Panc1 (cell line): ENCODE results near the gene SMG6. TPM values are rescaled to one million over a fixed set of nuclear protein-coding genes. Genes with fewer than 3 reads are reported as not detected.

ENCODE experiments used
- ATAC-seq: fragments of 200-7000 bp; cut with Tn5 transposase; 2 replicates; pipeline ENCODE4 v1.9.1; 2020; ENCODE audit warnings: mild to moderate bottlenecking, moderate library complexity
- BruUV-seq: library from RNA; stranded (reverse); fragments of 400-500 nt; replicated peaks from 2 replicates; lab custom pipeline; 2021; lab: Mats Ljungman, UMichigan
- CTCF ChIA-PET: fragments of 300-600 bp; sonication (Branson Sonifier 250); formaldehyde crosslinking; loops from one replicate; lab custom pipeline; 2022; ENCODE audit warnings: antibody characterized with exemption; lab: Charles Lee
- POLR2A ChIA-PET: fragments of 300-600 bp; sonication (Branson Sonifier 250); formaldehyde crosslinking; loops from one replicate; lab custom pipeline; 2022; ENCODE audit warnings: antibody characterized with exemption; lab: Charles Lee
- DNase-seq: peaks from one replicate; pipeline ENCODE4 v3.0.0-alpha.2; 2010; ENCODE audit warnings: low read depth, low spot score
- H3K27ac ChIP-seq: 2 replicates; pipeline ENCODE4 v1.5.1; 2011; ENCODE audit warnings: mild to moderate bottlenecking, low read length, inconsistent platforms
- H3K27me3 ChIP-seq: fragments of 200-500 bp; sonication (Bioruptor generic); 2 replicates; pipeline ENCODE4 v1.6.0; 2014; ENCODE audit warnings: low read length, inconsistent platforms; ENCODE audit not compliant: control insufficient read depth, insufficient read depth
- H3K36me3 ChIP-seq: fragments of 200-500 bp; sonication (Bioruptor generic); 2 replicates; pipeline ENCODE4 v1.5.1; 2014; ENCODE audit warnings: inconsistent platforms, mild to moderate bottlenecking, low read length, moderate library complexity; ENCODE audit not compliant: control insufficient read depth, insufficient read depth
- H3K4me1 ChIP-seq: 2 replicates; pipeline ENCODE4 v1.5.1; 2011; ENCODE audit warnings: inconsistent platforms, mild to moderate bottlenecking, low read length, moderate library complexity; ENCODE audit not compliant: control insufficient read depth, insufficient read depth
- H3K4me3 ChIP-seq, 2 experiments: 2 replicates each; pipeline ENCODE4 v1.5.1; 2011 to 2012; ENCODE audit warnings: low read depth in 2 of 2, low read length in 2 of 2, mild to moderate bottlenecking in 2 of 2, inconsistent platforms in 1 of 2, moderate library complexity in 1 of 2
- H3K9me3 ChIP-seq: fragments of 200-500 bp; sonication (Bioruptor generic); 2 replicates; pipeline ENCODE4 v1.5.1; 2014; ENCODE audit warnings: low read depth, mild to moderate bottlenecking, inconsistent platforms, low read length, moderate library complexity; ENCODE audit not compliant: control insufficient read depth, insufficient read depth
- CTCF ChIP-seq: fragments of 450-650 bp; IDR thresholded peaks from 2 replicates; pipeline ENCODE4 v1.5.1; 2017; ENCODE audit warnings: mild to moderate bottlenecking
- POLR2AphosphoS5 ChIP-seq: IDR thresholded peaks from 2 replicates; pipeline ENCODE4 v1.6.1; 2012; ENCODE audit warnings: mild to moderate bottlenecking, low read depth, low read length, moderate library complexity
- REST ChIP-seq, 2 experiments: IDR thresholded peaks; 2 replicates each; pipeline ENCODE4 v1.6.1; 2011 to 2012; ENCODE audit warnings: low read depth in 2 of 2, control low read depth in 1 of 2, low read length in 1 of 2, mild to moderate bottlenecking in 1 of 2, moderate library complexity in 1 of 2; ENCODE audit not compliant: insufficient read depth in 1 of 2
- SIN3A ChIP-seq: IDR thresholded peaks from 2 replicates; pipeline ENCODE4 v1.6.1; 2012; ENCODE audit warnings: low read depth, mild to moderate bottlenecking, low read length, moderate library complexity, borderline replicate concordance; ENCODE audit not compliant: insufficient read depth
- TCF7L2 ChIP-seq: IDR thresholded peaks from 2 replicates; pipeline ENCODE4 v1.6.1; 2011; ENCODE audit warnings: mild to moderate bottlenecking, low read depth, low read length, inconsistent platforms
- in situ Hi-C: cut with HindIII; loops from 2 replicates; pipeline ENCODE4 v1.10.0; 2016; ENCODE audit warnings: low sequenced_read_pairs, low pct_unique_long_range_greater_than_20kb
- intact Hi-C: fragments of 100-400 bp; cut with micrococcal nuclease; formaldehyde crosslinking; loops from one replicate; pipeline ENCODE4 v1.10.0; 2022; ENCODE audit not compliant: unreplicated experiment
- total RNA-seq: library from RNA; stranded (reverse); gene quantifications from one replicate; pipeline ENCODE4 v1.2.1, GENCODE V29; 2021; ENCODE audit not compliant: unreplicated experiment

Gene SMG6
- total RNA-seq, 1 experiment from 2014 or later, result 17.8 TPM

GRCh38 chr17:2289878-2290478 is 13.6 kb downstream of the SMG6 start:
- Histone ChIP-seq H3K27me3 (no peaks in the 10 kb centered on the region), H3K4me1 (no peaks in the 10 kb centered on the region), H3K36me3 (peaks cover 2% of the 10 kb centered on the region), H3K4me3 (no peak overlapping the region), H3K9me3 (no peaks in the 10 kb centered on the region), H3K27ac (no peak overlapping the region)
- BruUV-seq, result no TSS peak
- no peak for ATAC-seq
- no peak for TF ChIP-seq REST (IDR thresholded peaks at IDR 0.05; ENCODE audit: insufficient read depth in 1 of 2, low read depth in 2 of 2, low read length in 1 of 2)
- no peak for TF ChIP-seq CTCF
- TF ChIP-seq TCF7L2, result no peak
- TF ChIP-seq SIN3A, result no peak
- no peak for TF ChIP-seq POLR2AphosphoS5
- CTCF ChIA-PET, result interaction anchor here (0.6 kb wide), 1 partner anchor 17 kb away, joined by 3 read pairs; no protein-coding TSS in a partner anchor
- POLR2A ChIA-PET, result no interaction called here
- intact Hi-C loops, result no loop called here
- no peak for DNase-seq
- in situ Hi-C loops, result no loop called here

GRCh38 chr17:2283302-2283701 is 20.3 kb downstream of the SMG6 start:
- TF ChIP-seq CTCF (no peak), SIN3A (no peak), POLR2AphosphoS5 (no peak), REST (IDR thresholded peaks at IDR 0.05; ENCODE audit: insufficient read depth in 1 of 2, low read depth in 2 of 2, low read length in 1 of 2) (no peak), TCF7L2 (no peak)
- no peak overlapping the region for H3K4me3 ChIP-seq
- peaks cover 15% of the 10 kb centered on the region for H3K36me3 ChIP-seq
- CTCF ChIA-PET, result interaction anchor here (0.9 kb wide), 1 partner anchor 229 kb away, joined by 3 read pairs; the partner anchor contains the start of gene HIC1
- POLR2A ChIA-PET, result no interaction called here
- in situ Hi-C loops (no loop called here), intact Hi-C loops (no loop called here)
- no peak for DNase-seq
- no peak for ATAC-seq
- H3K4me1 ChIP-seq, result no peaks in the 10 kb centered on the region
- no peaks in the 10 kb centered on the region for H3K27me3 ChIP-seq
- no peaks in the 10 kb centered on the region for H3K9me3 ChIP-seq
- BruUV-seq, result no TSS peak
- H3K27ac ChIP-seq, result no peak overlapping the region
